ENCODE results near the gene ANKS3. TPM values are rescaled to one million over a fixed set of nuclear protein-coding genes. Genes with fewer than 3 reads are reported as not detected.

Gene ANKS3
- total RNA-seq, 1 donor from 2014 or later: 20.6 TPM

- Mint-ChIP-seq H3K9me3 (no peaks in the 10 kb centered on the region), H3K27ac (no peak overlapping the region), H3K27me3 (ENCODE audit: low read depth) (no peaks in the 10 kb centered on the region), H3K4me3 (ENCODE audit: low read depth) (no peak overlapping the region), H3K36me3 (ENCODE audit: low read depth) (peaks cover 23% of the 10 kb centered on the region), H3K4me1 (ENCODE audit: low read depth) (peaks cover 2% of the 10 kb centered on the region)
- no peak for DNase-seq (ENCODE audit: low spot score)
- intact Hi-C loops (cut with micrococcal nuclease): no loop called here
Measured at GRCh38 chr16:4706871-4707270, 27.2 kb downstream of the ANKS3 start.

DNA sequence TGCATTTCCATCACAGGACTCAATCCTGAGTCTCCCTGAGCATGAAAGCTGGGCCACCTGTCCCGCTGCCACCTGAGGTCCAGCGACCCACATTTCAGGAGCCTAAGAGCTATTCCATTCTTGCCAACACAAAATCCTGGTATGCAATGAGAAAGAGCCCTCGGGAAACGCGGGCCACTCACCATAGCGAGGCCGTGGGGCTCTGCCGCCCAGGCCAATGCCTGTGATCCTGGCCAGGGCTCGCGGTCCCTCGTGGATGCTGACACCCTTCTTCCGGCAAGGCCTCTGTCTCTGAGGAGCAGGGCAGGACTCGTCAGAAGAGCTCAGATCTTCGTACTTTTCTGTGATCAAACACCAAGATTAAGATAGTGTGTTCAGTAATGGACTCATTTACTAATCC, 29.2 kb downstream of the ANKS3 start:
- no peak overlapping the region for H3K4me3 Mint-ChIP-seq (ENCODE audit: low read depth)
- no peak for DNase-seq (ENCODE audit: low spot score)
- H3K36me3 Mint-ChIP-seq (ENCODE audit: low read depth): peaks cover 20% of the 10 kb centered on the region
- no peaks in the 10 kb centered on the region for H3K9me3 Mint-ChIP-seq
- intact Hi-C loops (cut with micrococcal nuclease): no loop called here
- no peaks in the 10 kb centered on the region for H3K27me3 Mint-ChIP-seq (ENCODE audit: low read depth)
- H3K4me1 Mint-ChIP-seq (ENCODE audit: low read depth): peaks cover 2% of the 10 kb centered on the region
- H3K27ac Mint-ChIP-seq: no peak overlapping the region

- H3K36me3 Mint-ChIP-seq (ENCODE audit: low read depth): peaks cover 20% of the 10 kb centered on the region
- H3K27ac Mint-ChIP-seq: no peak overlapping the region
Measured at GRCh38 chr16:4704491-4704890, 29.6 kb downstream of the ANKS3 start.

GRCh38 chr16:4703906-4704305, 30.2 kb downstream of the ANKS3 start:
- H3K9me3 Mint-ChIP-seq: no peaks in the 10 kb centered on the region
- no peaks in the 10 kb centered on the region for H3K27me3 Mint-ChIP-seq (ENCODE audit: low read depth)
- no peak overlapping the region for H3K4me3 Mint-ChIP-seq (ENCODE audit: low read depth)
- peaks cover 2% of the 10 kb centered on the region for H3K4me1 Mint-ChIP-seq (ENCODE audit: low read depth)
- H3K36me3 Mint-ChIP-seq (ENCODE audit: low read depth): peaks cover 23% of the 10 kb centered on the region
- H3K27ac Mint-ChIP-seq: no peak overlapping the region
- intact Hi-C loops (cut with micrococcal nuclease): no loop called here
- DNase-seq (ENCODE audit: low spot score): no peak

More at GRCh38 chr16:4704491-4704890, 29.6 kb downstream of the ANKS3 start:
- H3K4me3 Mint-ChIP-seq (ENCODE audit: low read depth): no peak overlapping the region
- DNase-seq (ENCODE audit: low spot score): no peak
- peaks cover 2% of the 10 kb centered on the region for H3K4me1 Mint-ChIP-seq (ENCODE audit: low read depth)
- intact Hi-C loops (cut with micrococcal nuclease): no loop called here
- H3K9me3 Mint-ChIP-seq: no peaks in the 10 kb centered on the region
- H3K27me3 Mint-ChIP-seq (ENCODE audit: low read depth): no peaks in the 10 kb centered on the region

GRCh38 chr16:4702466-4702808, 31.6 kb downstream of the ANKS3 start:
- Mint-ChIP-seq H3K4me1 (ENCODE audit: low read depth) (peaks cover 2% of the 10 kb centered on the region), H3K27me3 (ENCODE audit: low read depth) (no peaks in the 10 kb centered on the region), H3K4me3 (ENCODE audit: low read depth) (no peak overlapping the region), H3K36me3 (ENCODE audit: low read depth) (peaks cover 23% of the 10 kb centered on the region), H3K27ac (no peak overlapping the region), H3K9me3 (no peaks in the 10 kb centered on the region)
- DNase-seq (ENCODE audit: low spot score): no peak
- intact Hi-C loops (cut with micrococcal nuclease): no loop called here

DNA sequence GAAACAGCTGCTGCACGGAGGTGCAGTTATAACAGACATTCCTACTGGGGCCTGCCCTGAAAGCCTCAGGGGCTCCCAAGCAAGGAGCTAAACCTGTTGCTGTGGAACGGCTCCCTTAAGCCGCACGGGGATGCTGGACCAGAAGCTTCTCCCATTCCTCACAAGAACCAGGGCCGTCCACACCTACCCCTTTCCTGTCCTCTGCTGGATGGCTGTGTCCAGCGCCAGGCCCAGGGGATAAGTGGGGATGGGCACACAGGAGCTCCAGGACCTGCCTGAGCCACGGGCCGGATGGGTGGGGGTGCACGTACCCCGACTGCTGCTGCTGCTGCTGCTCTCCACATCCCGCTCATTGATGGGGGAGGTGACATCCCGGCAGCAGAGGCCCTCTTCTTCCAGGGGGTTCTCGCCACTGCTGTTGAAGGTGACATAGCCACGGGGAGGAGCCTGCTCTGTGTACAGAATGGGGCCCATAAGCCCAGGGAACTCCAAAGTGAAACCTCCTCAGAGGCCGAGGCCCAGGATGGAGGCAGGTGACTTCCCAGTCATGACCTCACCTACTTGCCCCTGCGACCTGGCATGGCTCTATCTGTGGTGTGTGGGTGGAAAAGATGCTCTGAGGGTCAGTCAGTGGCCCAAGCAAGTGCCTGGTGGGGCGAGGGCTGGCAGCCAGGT, 32.1 kb downstream of the ANKS3 start:
- Mint-ChIP-seq H3K4me3 (ENCODE audit: low read depth) (no peak overlapping the region), H3K9me3 (no peaks in the 10 kb centered on the region), H3K4me1 (ENCODE audit: low read depth) (peaks cover 2% of the 10 kb centered on the region), H3K36me3 (ENCODE audit: low read depth) (peaks cover 23% of the 10 kb centered on the region), H3K27me3 (ENCODE audit: low read depth) (no peaks in the 10 kb centered on the region), H3K27ac (no peak overlapping the region)
- intact Hi-C loops (cut with micrococcal nuclease): no loop called here
- DNase-seq (ENCODE audit: low spot score): no peak

GRCh38 chr16:4700997-4701743, 32.9 kb downstream of the ANKS3 start:
- H3K9me3 Mint-ChIP-seq: no peaks in the 10 kb centered on the region
- intact Hi-C loops (cut with micrococcal nuclease): no loop called here
- no peak overlapping the region for H3K27ac Mint-ChIP-seq
- no peaks in the 10 kb centered on the region for H3K27me3 Mint-ChIP-seq (ENCODE audit: low read depth)
- peaks cover 2% of the 10 kb centered on the region for H3K4me1 Mint-ChIP-seq (ENCODE audit: low read depth)
- no peak for DNase-seq (ENCODE audit: low spot score)
- peaks cover 22% of the 10 kb centered on the region for H3K36me3 Mint-ChIP-seq (ENCODE audit: low read depth)
- H3K4me3 Mint-ChIP-seq (ENCODE audit: low read depth): no peak overlapping the region

GRCh38 chr16:4700380-4700996, 33.6 kb downstream of the ANKS3 start:
- peaks cover 27% of the 10 kb centered on the region for H3K36me3 Mint-ChIP-seq (ENCODE audit: low read depth)
- H3K27me3 Mint-ChIP-seq (ENCODE audit: low read depth): no peaks in the 10 kb centered on the region
- H3K4me1 Mint-ChIP-seq (ENCODE audit: low read depth): peaks cover 3% of the 10 kb centered on the region
- intact Hi-C loops (cut with micrococcal nuclease): no loop called here
- H3K27ac Mint-ChIP-seq: no peak overlapping the region
- H3K4me3 Mint-ChIP-seq (ENCODE audit: low read depth): no peak overlapping the region
- DNase-seq (ENCODE audit: low spot score): no peak
- no peaks in the 10 kb centered on the region for H3K9me3 Mint-ChIP-seq

DNA sequence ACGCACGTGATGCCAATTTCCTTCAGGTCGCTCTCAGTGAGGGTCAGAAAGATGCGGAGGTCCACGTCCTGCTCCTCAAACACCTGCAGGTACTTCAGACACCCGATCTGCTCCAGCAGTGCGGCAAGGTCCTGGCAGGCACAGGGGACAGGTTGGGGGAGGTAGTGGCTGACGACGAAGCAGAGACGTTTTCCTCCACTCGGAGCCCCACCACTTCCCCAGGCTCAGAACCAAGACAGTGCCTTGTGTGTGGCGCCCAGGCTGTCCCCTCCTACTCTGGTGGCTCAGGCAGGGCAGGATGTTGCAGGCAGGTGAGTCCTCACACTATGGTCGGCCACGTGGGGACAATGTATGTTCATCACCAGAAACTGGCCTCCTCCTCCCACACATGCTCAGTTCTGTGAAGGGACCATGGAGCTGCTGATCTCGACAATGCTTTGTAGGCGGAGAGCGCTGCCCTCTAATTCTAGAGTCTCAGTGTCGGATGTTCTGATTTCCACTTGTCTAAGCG, 35.0 kb downstream of the ANKS3 start:
- Mint-ChIP-seq H3K36me3 (ENCODE audit: low read depth) (peaks cover 25% of the 10 kb centered on the region), H3K27ac (no peak overlapping the region), H3K4me1 (ENCODE audit: low read depth) (peaks cover 5% of the 10 kb centered on the region), H3K4me3 (ENCODE audit: low read depth) (no peak overlapping the region), H3K27me3 (ENCODE audit: low read depth) (no peaks in the 10 kb centered on the region), H3K9me3 (no peaks in the 10 kb centered on the region)
- DNase-seq (ENCODE audit: low spot score): no peak
- intact Hi-C loops (cut with micrococcal nuclease): no loop called here

DNA sequence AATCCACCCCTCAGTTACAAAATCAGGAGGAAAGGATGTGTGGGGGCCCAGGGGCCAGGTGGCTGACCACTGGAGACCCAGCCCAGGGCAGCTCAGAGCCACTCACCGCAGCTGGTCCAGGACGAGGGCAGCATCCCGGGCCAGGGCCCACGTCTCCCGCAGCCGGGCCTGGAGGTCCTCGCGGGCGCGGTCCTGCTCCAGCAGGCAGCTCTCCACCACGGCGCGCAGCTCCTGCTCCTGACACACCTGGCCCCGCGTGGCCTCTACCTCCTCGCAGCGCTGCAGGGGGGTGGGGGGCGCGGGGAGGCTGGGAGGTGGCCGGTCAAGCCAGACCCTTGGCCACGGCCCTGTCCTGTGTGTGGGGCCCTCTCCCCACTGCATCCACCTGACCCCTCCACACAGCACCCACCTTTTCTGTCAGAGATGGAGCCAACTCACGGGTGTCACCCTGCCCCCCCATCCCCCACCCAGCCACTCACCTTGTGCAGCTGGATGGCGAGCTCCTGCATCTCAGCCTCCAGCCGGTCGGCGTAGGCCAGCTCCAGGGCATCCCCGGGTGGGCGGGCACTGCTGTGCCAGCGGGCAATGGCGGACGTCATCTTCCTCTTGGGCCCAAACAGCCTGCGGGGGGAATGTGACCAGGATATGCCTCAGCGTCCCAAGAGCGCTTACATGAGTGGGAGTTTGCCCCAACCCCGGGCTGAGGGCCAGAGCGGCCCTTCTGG, 35.6 kb downstream of the ANKS3 start:
- no peak overlapping the region for H3K27ac Mint-ChIP-seq
- H3K36me3 Mint-ChIP-seq (ENCODE audit: low read depth): peaks cover 25% of the 10 kb centered on the region
- H3K4me3 Mint-ChIP-seq (ENCODE audit: low read depth): no peak overlapping the region
- no peaks in the 10 kb centered on the region for H3K9me3 Mint-ChIP-seq
- H3K27me3 Mint-ChIP-seq (ENCODE audit: low read depth): no peaks in the 10 kb centered on the region
- intact Hi-C loops (cut with micrococcal nuclease): no loop called here
- DNase-seq (ENCODE audit: low spot score): no peak
- peaks cover 5% of the 10 kb centered on the region for H3K4me1 Mint-ChIP-seq (ENCODE audit: low read depth)

DNA sequence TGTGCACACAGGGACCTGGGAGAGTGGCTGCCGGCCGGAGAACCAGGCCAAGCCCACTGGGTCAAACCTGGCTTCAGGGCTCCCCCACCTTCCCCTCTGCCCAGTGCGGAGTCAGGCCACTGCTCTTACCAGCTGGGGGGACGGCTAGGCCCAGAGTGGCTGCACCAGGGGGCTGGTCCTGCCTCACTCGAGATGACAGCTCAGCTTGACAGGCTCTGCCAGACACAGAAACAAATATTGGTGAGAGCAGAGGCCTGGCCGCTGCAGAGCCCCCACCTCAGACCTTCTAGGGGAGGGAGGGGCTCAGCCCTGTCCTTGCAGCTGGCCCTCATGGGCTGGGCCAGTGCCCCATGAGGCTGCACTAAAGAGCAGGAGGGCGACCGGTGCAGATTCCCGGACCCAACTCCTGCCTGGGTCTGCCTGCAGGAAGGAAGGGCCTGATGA, 36.2 kb downstream of the ANKS3 start:
- peaks cover 25% of the 10 kb centered on the region for H3K36me3 Mint-ChIP-seq (ENCODE audit: low read depth)
- H3K9me3 Mint-ChIP-seq: no peaks in the 10 kb centered on the region
- no peak overlapping the region for H3K27ac Mint-ChIP-seq
- peaks cover 5% of the 10 kb centered on the region for H3K4me1 Mint-ChIP-seq (ENCODE audit: low read depth)
- no peak overlapping the region for H3K4me3 Mint-ChIP-seq (ENCODE audit: low read depth)
- intact Hi-C loops (cut with micrococcal nuclease): no loop called here
- no peak for DNase-seq (ENCODE audit: low spot score)
- no peaks in the 10 kb centered on the region for H3K27me3 Mint-ChIP-seq (ENCODE audit: low read depth)

GRCh38 chr16:4696905-4697847, 36.9 kb downstream of the ANKS3 start:
- H3K27ac Mint-ChIP-seq: no peak overlapping the region
- no peaks in the 10 kb centered on the region for H3K27me3 Mint-ChIP-seq (ENCODE audit: low read depth)
- H3K9me3 Mint-ChIP-seq: no peaks in the 10 kb centered on the region
- intact Hi-C loops (cut with micrococcal nuclease): no loop called here
- peaks cover 25% of the 10 kb centered on the region for H3K36me3 Mint-ChIP-seq (ENCODE audit: low read depth)
- DNase-seq (ENCODE audit: low spot score): no peak
- peaks cover 10% of the 10 kb centered on the region for H3K4me1 Mint-ChIP-seq (ENCODE audit: low read depth)
- H3K4me3 Mint-ChIP-seq (ENCODE audit: low read depth): no peak overlapping the region

Measured in activated T-helper 2 cell treated with anti-CD3 and anti-CD28 coated beads, Interferon-gamma antibody, Interleukin-2, Interleukin-4, amounts not matched to agents 10 μg/mL and 5 μg/mL and 100 μg/mL, durations not matched to agents 14 hours and 24 hours and 36 hours (primary cell).